Activated naive CD4-positive, alpha-beta T cell treated with anti-CD3 and anti-CD28 coated beads, Interleukin-2, amount 10 ng/mL, durations not matched to agents 7 days and 5 days (primary cell): Measurements from ENCODE around the gene ACAP2.

Experiments used
- CTCF ChIA-PET: fragments of 350-600 bp; sonication (Branson Sonifier 250); formaldehyde crosslinking; loops from one replicate; lab custom pipeline; 2021; ENCODE audit warnings: antibody characterized with exemption; lab: Charles Lee
- DNase-seq: peaks from one replicate; pipeline ENCODE4 v3.0.0-alpha.2; 2020
- H3K27ac Mint-ChIP-seq: one replicate; pipeline ENCODE4 v1.8.0; 2021; ENCODE audit warnings: mild to moderate bottlenecking, moderate library complexity, mixed read lengths
- H3K27me3 Mint-ChIP-seq: one replicate; pipeline ENCODE4 v1.8.0; 2021; ENCODE audit warnings: mild to moderate bottlenecking, mixed read lengths
- H3K36me3 Mint-ChIP-seq: one replicate; pipeline ENCODE4 v1.8.0; 2021; ENCODE audit warnings: mixed read lengths
- H3K4me1 Mint-ChIP-seq: one replicate; pipeline ENCODE4 v1.8.0; 2021; ENCODE audit warnings: mixed read lengths
- H3K4me3 Mint-ChIP-seq: one replicate; pipeline ENCODE4 v1.8.0; 2021; ENCODE audit warnings: mild to moderate bottlenecking, moderate library complexity, mixed read lengths
- H3K9me3 Mint-ChIP-seq: one replicate; pipeline ENCODE4 v1.8.0; 2021; ENCODE audit warnings: mixed read lengths

The ACAP2 gene

GRCh38 chr3:195251336-195252065 lies 191.3 kb downstream of the ACAP2 start:
- CTCF ChIA-PET: interaction anchor here (1.0 kb wide), 1 partner anchor 19 kb away, joined by 3 read pairs; no protein-coding TSS in a partner anchor
- Mint-ChIP-seq H3K4me3 (no peak overlapping the region), H3K36me3 (no peaks in the 10 kb centered on the region), H3K27me3 (peaks cover 9% of the 10 kb centered on the region), H3K4me1 (peaks cover 12% of the 10 kb centered on the region), H3K27ac (no peak overlapping the region), H3K9me3 (no peaks in the 10 kb centered on the region)
- DNase-seq: no peak

DNA sequence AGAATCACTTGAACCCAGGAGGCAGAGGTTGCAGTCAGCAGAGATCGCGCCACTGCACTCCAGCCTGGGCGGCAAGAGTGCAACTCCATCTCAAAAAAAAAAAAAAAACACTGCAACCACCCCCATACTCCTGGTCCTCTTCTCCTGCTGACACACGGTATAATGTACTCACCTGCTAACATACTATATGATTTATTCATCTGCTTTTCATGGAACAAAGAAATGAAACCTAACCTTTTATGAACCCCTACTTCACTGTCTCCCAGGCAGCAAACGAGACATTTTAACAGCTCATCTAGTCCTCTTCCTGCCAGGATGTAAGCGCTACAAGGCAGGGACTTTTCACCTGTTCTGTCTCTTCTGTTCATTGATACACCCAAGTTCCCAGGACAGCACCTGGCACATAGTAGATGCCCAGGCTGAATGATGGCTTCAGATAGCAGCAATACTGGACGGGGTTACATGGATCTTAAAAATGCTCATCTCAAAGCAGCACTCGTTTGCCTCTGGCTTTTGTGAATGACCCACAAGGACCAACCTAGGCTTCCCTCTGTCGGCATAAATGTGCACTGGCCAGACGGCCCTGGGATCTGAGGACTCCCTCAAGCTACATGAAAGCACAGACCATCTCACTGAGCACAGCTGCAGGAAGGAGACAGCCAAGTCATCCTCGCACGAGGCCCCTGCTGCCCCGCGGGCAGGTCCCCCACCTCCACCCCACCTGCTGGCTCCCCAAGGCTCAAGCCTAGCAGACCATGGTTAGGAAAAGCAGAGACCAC lies 192.2 kb downstream of the ACAP2 start:
- CTCF ChIA-PET: interaction anchor here (1.0 to 1.2 kb wide), 3 partner anchors 10 to 568 kb away, joined by 3 to 4 read pairs (median 3); no protein-coding TSS in a partner anchor

DNA sequence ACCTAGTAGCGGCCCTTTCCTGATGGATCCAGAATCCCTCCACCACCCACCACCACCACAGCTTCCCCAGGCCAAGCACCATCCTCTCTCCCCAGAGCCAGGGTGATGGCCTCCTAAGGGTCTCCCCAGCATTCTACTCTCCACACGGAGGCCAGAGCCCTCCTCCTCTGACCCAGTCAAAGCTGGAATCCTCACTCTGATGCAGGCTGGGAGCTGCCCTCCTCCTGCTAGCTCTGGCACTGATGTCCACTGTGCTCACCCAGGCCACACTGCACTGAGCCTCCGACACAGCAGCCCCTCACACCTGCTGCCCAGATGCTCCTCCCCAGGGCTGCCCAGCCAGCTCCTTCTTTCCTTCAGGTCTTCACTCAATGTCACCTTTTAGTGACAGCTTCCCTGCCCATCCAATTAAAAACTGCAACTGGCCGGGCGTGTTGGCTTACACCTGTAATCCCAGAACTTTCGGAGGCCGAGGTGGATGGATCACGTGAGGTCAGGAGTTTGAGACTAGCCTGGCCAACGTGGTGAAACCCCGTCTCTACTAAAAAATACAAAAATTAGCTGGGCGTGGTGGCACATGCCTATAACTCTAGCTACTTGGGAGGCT lies 192.9 kb downstream of the ACAP2 start:
- CTCF ChIA-PET: interaction anchor here (0.6 to 1.2 kb wide), 4 partner anchors 10 to 611 kb away, joined by 3 to 5 read pairs (median 4); no protein-coding TSS in a partner anchor
- Mint-ChIP-seq H3K4me3 (no peak overlapping the region), H3K27ac (no peak overlapping the region), H3K9me3 (no peaks in the 10 kb centered on the region), H3K4me1 (peaks cover 12% of the 10 kb centered on the region), H3K27me3 (peaks cover 9% of the 10 kb centered on the region), H3K36me3 (no peaks in the 10 kb centered on the region)
- no peak for DNase-seq

More for the DNA sequence above, 192.2 kb downstream of the ACAP2 start:
- H3K27ac Mint-ChIP-seq: no peak overlapping the region
- H3K9me3 Mint-ChIP-seq: no peaks in the 10 kb centered on the region
- peaks cover 9% of the 10 kb centered on the region for H3K27me3 Mint-ChIP-seq
- no peak overlapping the region for H3K4me3 Mint-ChIP-seq
- no peaks in the 10 kb centered on the region for H3K36me3 Mint-ChIP-seq
- DNase-seq: no peak
- H3K4me1 Mint-ChIP-seq: peaks cover 12% of the 10 kb centered on the region

DNA sequence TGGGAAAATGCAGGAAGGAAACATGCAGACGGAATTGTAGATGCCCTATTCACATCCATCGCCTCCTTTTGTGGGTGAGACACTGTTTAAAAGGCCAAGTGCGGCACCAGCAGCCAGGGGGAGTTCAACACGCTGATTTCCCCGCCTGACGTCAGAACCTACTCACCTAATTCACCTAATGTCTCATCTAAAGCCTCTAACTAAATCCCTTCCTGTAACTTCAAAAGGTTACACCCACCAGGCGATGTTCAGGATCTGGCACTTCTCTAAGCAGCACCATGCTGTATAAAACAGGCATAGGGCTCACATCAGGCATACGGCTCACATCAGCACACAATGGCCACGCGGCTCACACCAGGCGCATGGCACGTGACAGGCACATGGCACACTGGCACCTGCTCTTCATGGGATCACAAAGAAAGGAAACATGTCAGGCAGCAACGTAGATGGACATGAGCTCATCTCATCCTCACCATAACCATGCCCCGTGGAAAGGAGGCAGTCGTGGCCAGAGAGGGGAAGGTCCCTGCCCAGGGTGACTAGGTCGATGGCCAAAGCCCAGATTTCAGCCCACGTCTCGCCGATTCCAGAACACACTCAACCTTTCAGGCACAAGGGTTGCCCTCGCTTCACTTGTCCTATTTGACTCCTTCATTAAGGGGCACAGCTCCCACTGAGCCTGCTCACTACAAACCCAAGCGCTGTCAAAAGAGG lies 193.6 kb downstream of the ACAP2 start:
- CTCF ChIA-PET: interaction anchor here (0.6 to 1.1 kb wide), 3 partner anchors 272 to 610 kb away, joined by 3 to 5 read pairs (median 4); no protein-coding TSS in a partner anchor
- Mint-ChIP-seq H3K27me3 (peaks cover 6% of the 10 kb centered on the region), H3K4me1 (peaks cover 12% of the 10 kb centered on the region), H3K27ac (no peak overlapping the region), H3K4me3 (no peak overlapping the region), H3K9me3 (no peaks in the 10 kb centered on the region), H3K36me3 (no peaks in the 10 kb centered on the region)
- DNase-seq: no peak

DNA sequence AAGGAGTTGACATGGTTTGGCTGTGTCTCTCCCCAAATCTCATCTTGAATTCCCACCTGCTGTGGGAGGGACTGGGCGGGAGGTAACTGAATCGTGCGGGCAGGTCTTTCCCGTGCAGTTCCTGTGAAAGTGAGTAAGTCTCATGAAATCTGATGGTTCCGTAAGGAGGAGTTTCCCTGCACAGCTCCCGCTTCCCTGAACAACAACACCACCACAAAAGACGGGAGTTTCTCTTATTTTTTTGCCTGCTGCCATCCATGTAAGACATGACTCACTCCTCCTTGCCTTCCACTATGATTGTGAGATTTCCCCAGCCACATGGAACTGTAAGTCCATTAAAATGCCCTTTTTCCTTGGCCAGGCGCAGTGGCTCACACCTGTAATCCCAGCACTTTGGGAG lies 194.5 kb downstream of the ACAP2 start:
- no peaks in the 10 kb centered on the region for H3K9me3 Mint-ChIP-seq
- no peak overlapping the region for H3K27ac Mint-ChIP-seq
- no peak for DNase-seq
- H3K27me3 Mint-ChIP-seq: peaks cover 6% of the 10 kb centered on the region
- H3K36me3 Mint-ChIP-seq: no peaks in the 10 kb centered on the region
- CTCF ChIA-PET: no interaction called here
- no peak overlapping the region for H3K4me3 Mint-ChIP-seq
- peaks cover 12% of the 10 kb centered on the region for H3K4me1 Mint-ChIP-seq

DNA sequence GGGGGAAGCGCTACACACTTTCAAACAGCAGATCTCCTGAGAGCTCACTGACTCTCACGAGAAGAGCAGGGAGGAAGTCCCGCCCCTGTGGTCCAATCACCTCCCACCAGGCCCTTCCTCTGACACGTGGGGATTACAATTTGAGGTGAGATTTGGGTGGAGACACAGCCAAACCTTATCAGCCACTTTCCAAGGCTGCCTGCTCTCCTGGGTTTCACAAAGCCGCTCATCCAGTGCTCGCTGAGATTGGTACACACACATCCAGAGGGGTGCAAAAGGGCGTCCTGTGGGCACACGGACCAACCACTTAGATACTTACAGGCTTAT lies 195.0 kb downstream of the ACAP2 start:
- Mint-ChIP-seq H3K27ac (no peak overlapping the region), H3K4me1 (peaks cover 12% of the 10 kb centered on the region), H3K9me3 (no peaks in the 10 kb centered on the region), H3K36me3 (no peaks in the 10 kb centered on the region), H3K4me3 (no peak overlapping the region), H3K27me3 (peaks cover 3% of the 10 kb centered on the region)
- DNase-seq: no peak
- CTCF ChIA-PET: no interaction called here

DNA sequence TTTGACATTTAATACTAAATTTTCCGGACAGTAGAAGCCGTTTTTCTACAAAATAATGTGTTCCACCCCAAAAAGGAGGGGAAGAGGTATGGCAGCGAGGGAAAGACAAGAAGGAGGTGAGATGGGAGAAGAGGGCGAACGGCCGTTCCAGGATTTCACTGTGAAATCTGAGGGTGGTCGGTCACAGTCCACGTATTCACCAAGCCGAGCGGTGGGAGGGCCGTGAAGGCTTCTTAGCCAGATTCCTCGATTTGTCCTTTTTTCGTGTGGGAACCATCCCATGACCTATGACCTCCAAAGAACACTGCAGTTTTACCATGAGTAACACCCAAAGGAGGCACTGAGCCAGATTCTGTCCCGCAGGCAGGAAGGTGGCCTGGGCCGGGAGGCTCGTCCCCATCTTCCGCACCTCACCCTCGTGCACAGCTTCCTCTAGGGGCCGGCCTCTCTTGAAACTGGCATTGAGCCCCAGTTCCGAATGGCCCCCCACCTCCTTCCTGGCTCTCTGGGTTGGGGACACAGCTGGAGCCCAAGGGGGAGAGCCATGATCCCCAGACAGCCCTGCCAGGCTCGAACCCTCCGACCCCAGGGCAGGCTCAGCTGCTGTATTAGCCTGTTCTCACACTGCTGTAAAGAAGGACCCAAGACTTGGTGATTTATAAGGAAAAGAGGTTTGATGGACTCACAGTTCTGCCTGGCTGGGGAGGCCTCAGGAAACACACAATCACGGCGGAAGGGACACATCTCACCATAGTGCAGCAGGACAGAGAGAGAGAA lies 195.5 kb downstream of the ACAP2 start:
- CTCF ChIA-PET: no interaction called here
- Mint-ChIP-seq H3K4me3 (no peak overlapping the region), H3K4me1 (peaks cover 12% of the 10 kb centered on the region), H3K9me3 (no peaks in the 10 kb centered on the region), H3K36me3 (no peaks in the 10 kb centered on the region), H3K27ac (no peak overlapping the region), H3K27me3 (peaks cover 3% of the 10 kb centered on the region)
- no peak for DNase-seq

GRCh38 chr3:195246581-195246995 lies 196.2 kb downstream of the ACAP2 start:
- CTCF ChIA-PET: no interaction called here
- H3K27ac Mint-ChIP-seq: no peak overlapping the region
- H3K36me3 Mint-ChIP-seq: no peaks in the 10 kb centered on the region
- no peak overlapping the region for H3K4me3 Mint-ChIP-seq
- H3K9me3 Mint-ChIP-seq: no peaks in the 10 kb centered on the region
- peaks cover 3% of the 10 kb centered on the region for H3K27me3 Mint-ChIP-seq
- H3K4me1 Mint-ChIP-seq: peaks cover 12% of the 10 kb centered on the region
- no peak for DNase-seq

GRCh38 chr3:195245531-195245951 lies 197.3 kb downstream of the ACAP2 start:
- CTCF ChIA-PET: no interaction called here
- no peaks in the 10 kb centered on the region for H3K9me3 Mint-ChIP-seq
- no peak overlapping the region for H3K27ac Mint-ChIP-seq
- no peak for DNase-seq
- no peaks in the 10 kb centered on the region for H3K36me3 Mint-ChIP-seq
- H3K4me1 Mint-ChIP-seq: peaks cover 9% of the 10 kb centered on the region
- peaks cover 3% of the 10 kb centered on the region for H3K27me3 Mint-ChIP-seq
- H3K4me3 Mint-ChIP-seq: no peak overlapping the region

- Mint-ChIP-seq H3K27me3 (no peaks in the 10 kb centered on the region), H3K4me3 (no peak overlapping the region), H3K4me1 (no peaks in the 10 kb centered on the region), H3K36me3 (peaks cover 8% of the 10 kb centered on the region), H3K27ac (no peak overlapping the region), H3K9me3 (peaks cover 11% of the 10 kb centered on the region)
- no peak for DNase-seq
- CTCF ChIA-PET: no interaction called here
Measured at GRCh38 chr3:195241592-195242355, 201.0 kb downstream of the ACAP2 start.

GRCh38 chr3:195240939-195241338 lies 201.9 kb downstream of the ACAP2 start:
- no peak for DNase-seq
- CTCF ChIA-PET: no interaction called here
- Mint-ChIP-seq H3K9me3 (peaks cover 14% of the 10 kb centered on the region), H3K4me1 (no peaks in the 10 kb centered on the region), H3K36me3 (peaks cover 8% of the 10 kb centered on the region), H3K27me3 (no peaks in the 10 kb centered on the region), H3K4me3 (no peak overlapping the region), H3K27ac (no peak overlapping the region)

- Mint-ChIP-seq H3K9me3 (peaks cover 14% of the 10 kb centered on the region), H3K27me3 (no peaks in the 10 kb centered on the region), H3K4me3 (no peak overlapping the region), H3K27ac (no peak overlapping the region), H3K36me3 (peaks cover 8% of the 10 kb centered on the region), H3K4me1 (no peaks in the 10 kb centered on the region)
- no peak for DNase-seq
- CTCF ChIA-PET: no interaction called here
Measured at GRCh38 chr3:195240171-195240701, 202.6 kb downstream of the ACAP2 start.

- H3K27ac Mint-ChIP-seq: no peak overlapping the region
- peaks cover 8% of the 10 kb centered on the region for H3K36me3 Mint-ChIP-seq
- no peak for DNase-seq
- H3K4me3 Mint-ChIP-seq: no peak overlapping the region
- no peaks in the 10 kb centered on the region for H3K4me1 Mint-ChIP-seq
- CTCF ChIA-PET: no interaction called here
- H3K9me3 Mint-ChIP-seq: peaks cover 16% of the 10 kb centered on the region
- no peaks in the 10 kb centered on the region for H3K27me3 Mint-ChIP-seq
Measured at GRCh38 chr3:195239121-195239520, 203.7 kb downstream of the ACAP2 start.
